SKM-1 treated with dmso at 0.1 percent for 144 hours (cell line): Measurements from ENCODE around the gene XRN1.
"Not testable (repeated sequence)": the region's sequence is repeated elsewhere in the genome, so short reads cannot be mapped to it uniquely, and the experiment has no call there.

ENCODE experiments used
- DNase-seq: peaks from one replicate; lab custom pipeline; 2025; ENCODE audit not compliant: unreplicated experiment; lab: John Stamatoyannopoulos, UW

XRN1 gene

GRCh38 chr3:142337994-142338393 lies 109.8 kb downstream of the XRN1 start:
- DNase-seq, result peak; percentile 40

- no peak for DNase-seq
Measured at GRCh38 chr3:142332390-142332789, 115.4 kb downstream of the XRN1 start.

- DNase-seq, result not testable (repeated sequence)
Measured at GRCh38 chr3:142324275-142324953, 123.4 kb downstream of the XRN1 start.

GRCh38 chr3:142319912-142320311 lies 127.9 kb downstream of the XRN1 start:
- no peak for DNase-seq

- DNase-seq, result no peak
Measured at GRCh38 chr3:142319094-142319493, 128.7 kb downstream of the XRN1 start.

- DNase-seq, result no peak
Measured at GRCh38 chr3:142318331-142318730, 129.5 kb downstream of the XRN1 start.

- DNase-seq, result not testable (repeated sequence)
Measured at GRCh38 chr3:142315978-142316388, 131.9 kb downstream of the XRN1 start.

GRCh38 chr3:142315083-142315482 lies 132.8 kb downstream of the XRN1 start:
- DNase-seq, result no peak

- no peak for DNase-seq
Measured at GRCh38 chr3:142310439-142310838, 137.4 kb downstream of the XRN1 start.

GRCh38 chr3:142302847-142303246 lies 145.0 kb downstream of the XRN1 start:
- not testable (repeated sequence) for DNase-seq

GRCh38 chr3:142298626-142299025 lies 149.2 kb downstream of the XRN1 start:
- DNase-seq, result no peak

- no peak for DNase-seq
Measured at GRCh38 chr3:142296507-142296906, 151.3 kb downstream of the XRN1 start.

GRCh38 chr3:142287866-142288638 lies 159.8 kb downstream of the XRN1 start:
- no peak for DNase-seq

- no peak for DNase-seq
Measured at GRCh38 chr3:142285083-142285517, 162.7 kb downstream of the XRN1 start.

GRCh38 chr3:142282503-142282902 lies 165.3 kb downstream of the XRN1 start:
- DNase-seq, result no peak

- DNase-seq, result no peak
Measured at GRCh38 chr3:142281474-142281873, 166.4 kb downstream of the XRN1 start.

- peak; percentile 83 for DNase-seq
Measured at GRCh38 chr3:142279965-142280590, 167.8 kb downstream of the XRN1 start.

GRCh38 chr3:142278451-142278850 lies 169.4 kb downstream of the XRN1 start:
- DNase-seq, result no peak

GRCh38 chr3:142276781-142277180 lies 171.1 kb downstream of the XRN1 start:
- peak; percentile 68 for DNase-seq

GRCh38 chr3:142275856-142276255 lies 172.0 kb downstream of the XRN1 start:
- DNase-seq, result peak; percentile 83

- DNase-seq, result no peak
Measured at GRCh38 chr3:142274908-142275307, 172.9 kb downstream of the XRN1 start.

- no peak for DNase-seq
Measured at GRCh38 chr3:142273501-142273900, 174.3 kb downstream of the XRN1 start.
